Measurements from ENCODE around the gene SMG7.

- no peak for TF ChIP-seq EP300 (IDR thresholded peaks at IDR 0.05)
- TF ChIP-seq POLR2A (IDR thresholded peaks at IDR 0.05) = no peak
- no peak for TF ChIP-seq POLR2AphosphoS5 (IDR thresholded peaks at IDR 0.05)
Measured at GRCh38 chr1:183565261-183565660, 93.0 kb downstream of the SMG7 start.
